Middle frontal gyrus (tissue), 1 donor: ENCODE data around the gene KRT71.
"Not testable (repeated sequence)": the region's sequence is repeated elsewhere in the genome, so short reads cannot be mapped to it uniquely, and the experiment has no call there.

ENCODE experiments used
- DNase-seq: peaks from one replicate; pipeline ENCODE4 v3.0.0-alpha.2; 2015; ENCODE audit warnings: low spot score; ENCODE audit errors: extremely low spot score

KRT71 gene

GRCh38 chr12:52521568-52522266, 31.2 kb downstream of the KRT71 start:
- DNase-seq, result no peak

GRCh38 chr12:52521175-52521567, 31.8 kb downstream of the KRT71 start:
- no peak for DNase-seq

GRCh38 chr12:52519826-52520662, 32.9 kb downstream of the KRT71 start, which contains the start of gene KRT5:
Gene KRT5, minus strand, starts transcription at chr12:52520394. Its CDS starts 98 bp downstream, at chr12:52520296.
- no peak for DNase-seq

- no peak for DNase-seq
These were observed 33.6 kb downstream of the KRT71 start for GRCh38 chr12:52519387-52519703.

GRCh38 chr12:52518574-52519386, 34.2 kb downstream of the KRT71 start:
- DNase-seq, result no peak

GRCh38 chr12:52517888-52518287, 35.1 kb downstream of the KRT71 start:
- DNase-seq, result no peak

GRCh38 chr12:52517005-52517835, 35.7 kb downstream of the KRT71 start:
- DNase-seq, result no peak

- no peak for DNase-seq
These were observed 36.8 kb downstream of the KRT71 start for GRCh38 chr12:52515927-52516831.

GRCh38 chr12:52515319-52515646, 37.7 kb downstream of the KRT71 start:
- no peak for DNase-seq

GRCh38 chr12:52514471-52515318, 38.2 kb downstream of the KRT71 start:
- DNase-seq, result no peak

- DNase-seq, result no peak
These were observed 39.2 kb downstream of the KRT71 start for GRCh38 chr12:52513736-52514135.

- no peak for DNase-seq
These were observed 44.7 kb downstream of the KRT71 start for GRCh38 chr12:52508211-52508610.

GRCh38 chr12:52506858-52507715, 45.9 kb downstream of the KRT71 start:
- DNase-seq, result no peak

GRCh38 chr12:52502877-52503276, 50.1 kb downstream of the KRT71 start:
- DNase-seq, result no peak

- DNase-seq, result no peak
These were observed 51.5 kb downstream of the KRT71 start for GRCh38 chr12:52501490-52501889.

GRCh38 chr12:52500574-52500973, 52.4 kb downstream of the KRT71 start:
- not testable (repeated sequence) for DNase-seq

GRCh38 chr12:52499806-52500560, 53.0 kb downstream of the KRT71 start:
- DNase-seq, result no peak

GRCh38 chr12:52498946-52499345, 54.0 kb downstream of the KRT71 start:
- DNase-seq, result no peak
